HG02588 (cell line): Measurements from ENCODE around the gene GPI.
"Not testable (repeated sequence)": the region's sequence is repeated elsewhere in the genome, so short reads cannot be mapped to it uniquely, and the experiment has no call there.

Experiments
- ATAC-seq: cut with Tn5 transposase; IDR thresholded peaks from one replicate; pipeline ENCODE4 v1.9.1; 2021; ENCODE audit warnings: mild to moderate bottlenecking, moderate library complexity; ENCODE audit not compliant: unreplicated experiment

Gene GPI

DNA sequence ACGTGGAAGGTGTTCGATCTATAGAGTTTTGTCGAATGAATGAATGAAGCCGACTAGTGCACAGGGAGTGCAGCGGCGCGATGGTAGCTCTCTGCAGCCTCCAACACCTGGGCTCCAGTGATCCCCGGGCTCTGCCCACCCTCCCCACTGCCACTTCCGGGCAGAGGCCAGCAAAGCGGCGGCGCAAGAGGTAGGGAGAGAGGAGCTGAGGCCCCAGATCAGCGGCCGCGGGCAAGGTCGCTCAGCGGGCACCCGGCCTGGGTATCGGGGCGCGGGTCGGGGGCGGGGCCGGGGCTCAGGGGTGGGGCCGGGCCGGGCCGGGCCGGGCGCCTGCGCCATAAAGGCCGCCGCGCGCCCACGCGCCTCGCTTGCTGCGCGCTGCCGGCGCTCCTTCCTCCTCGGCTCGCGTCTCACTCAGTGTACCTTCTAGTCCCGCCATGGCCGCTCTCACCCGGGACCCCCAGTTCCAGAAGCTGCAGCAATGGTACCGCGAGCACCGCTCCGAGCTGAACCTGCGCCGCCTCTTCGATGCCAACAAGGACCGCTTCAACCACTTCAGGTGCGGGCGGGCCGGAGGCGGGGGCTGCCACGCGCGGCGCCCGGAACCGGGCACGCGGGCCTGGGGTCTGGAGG, at the start of gene GPI:
GPI (plus strand) TSS at position 367 of the 633 bp plus-strand sequence; CDS start at position 438, 71 bp downstream.
- peak; percentile 67 for ATAC-seq

DNA sequence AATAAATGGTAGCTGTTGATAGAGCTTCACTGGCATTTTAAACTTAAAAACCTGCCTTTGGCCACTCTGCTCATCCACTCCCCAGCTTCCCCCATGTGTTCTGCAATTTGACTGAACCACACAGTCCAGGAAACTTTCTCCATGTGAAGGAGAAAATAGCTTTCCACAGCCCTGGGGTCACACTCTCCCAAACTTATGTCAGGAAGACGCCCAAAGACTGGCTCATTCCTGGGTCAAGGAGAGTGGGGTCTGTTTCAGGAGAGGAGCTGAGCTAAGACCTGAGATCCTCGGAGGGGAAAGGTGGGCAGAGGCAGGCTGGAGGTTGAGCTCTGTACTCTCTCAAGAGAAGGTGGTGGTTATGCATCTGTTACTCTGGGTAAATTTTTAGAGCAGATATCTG, 48.7 kb upstream of the GPI start:
- ATAC-seq = no peak

GRCh38 chr19:34316741-34317301, 48.2 kb upstream of the GPI start:
- no peak for ATAC-seq

DNA sequence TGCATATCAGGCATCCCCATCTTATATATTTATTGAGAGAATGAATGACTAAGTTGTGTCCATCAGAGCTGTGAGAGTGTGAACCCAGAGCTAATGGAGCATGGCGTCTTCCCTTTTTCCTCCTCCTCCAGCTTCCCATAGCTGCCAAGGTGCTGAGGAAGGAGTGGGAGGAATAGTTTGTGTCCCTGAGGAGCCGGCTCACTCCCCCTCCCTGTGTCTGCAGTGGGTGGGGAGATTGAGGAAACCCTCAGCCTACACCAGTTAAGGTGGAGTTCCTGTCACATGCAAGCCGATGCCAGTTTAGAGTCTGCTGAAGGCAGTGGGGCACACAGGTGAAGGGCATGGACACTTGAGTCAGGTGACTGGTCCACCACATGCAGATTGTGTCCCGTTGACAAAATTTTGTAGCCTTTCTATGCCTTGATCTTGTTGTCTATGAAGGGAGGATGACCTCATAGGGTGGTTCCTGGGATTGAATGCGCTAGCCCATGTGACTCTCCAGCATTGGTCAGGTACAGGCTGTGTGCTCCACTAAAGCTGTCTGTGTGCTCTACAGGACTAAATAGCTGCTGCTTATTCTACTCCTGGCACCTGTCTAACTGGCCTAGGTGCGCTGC, 47.6 kb upstream of the GPI start:
- ATAC-seq = no peak

- ATAC-seq = no peak
Measured at GRCh38 chr19:34319230-34319585, 45.8 kb upstream of the GPI start.

GRCh38 chr19:34319785-34320184, 45.2 kb upstream of the GPI start:
- no peak for ATAC-seq

DNA sequence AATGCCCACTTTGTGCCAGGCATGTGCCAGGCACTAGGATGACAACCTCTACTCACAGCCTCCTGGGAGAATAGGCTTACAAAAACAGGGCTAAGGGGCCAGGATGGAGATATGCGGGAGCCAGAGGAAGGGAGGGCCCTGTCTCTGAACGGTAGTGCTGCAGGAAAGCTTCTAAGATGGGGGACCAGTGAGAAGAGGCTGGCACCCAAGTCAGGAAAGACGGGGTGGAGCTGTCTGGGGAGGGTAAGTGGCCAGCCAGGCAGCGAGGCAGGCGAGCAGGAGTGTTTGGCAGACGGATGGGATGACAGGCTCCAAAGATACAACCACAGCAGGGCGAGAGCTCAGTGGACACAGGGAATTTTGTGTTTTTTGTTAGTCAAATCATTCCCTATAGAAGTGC, 44.7 kb upstream of the GPI start:
- no peak for ATAC-seq

DNA sequence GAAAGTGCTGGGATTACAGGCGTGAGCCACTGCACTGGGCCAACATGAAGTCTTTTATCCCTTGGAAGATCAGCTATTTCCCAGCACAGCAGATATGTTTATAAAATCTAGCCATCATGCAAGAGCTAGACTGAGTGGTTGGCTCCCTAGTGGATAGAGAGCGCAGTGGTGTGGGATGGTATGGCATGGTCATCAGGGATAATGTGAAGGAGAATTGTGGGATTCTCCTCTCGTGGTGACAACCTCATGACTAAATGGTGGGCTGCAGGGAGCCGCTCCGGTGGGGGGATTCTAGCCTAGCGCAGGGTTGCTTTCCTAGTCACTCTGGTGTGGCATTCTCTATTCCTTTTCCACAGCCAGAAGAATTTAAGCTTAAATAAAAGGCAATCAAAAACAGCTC, 43.3 kb upstream of the GPI start:
- no peak for ATAC-seq

GRCh38 chr19:34323433-34324204, 41.4 kb upstream of the GPI start:
- ATAC-seq = no peak

GRCh38 chr19:34324320-34324719, 40.7 kb upstream of the GPI start:
- no peak for ATAC-seq

- no peak for ATAC-seq
Measured at GRCh38 chr19:34325181-34325580, 39.8 kb upstream of the GPI start.

- no peak for ATAC-seq
Measured at GRCh38 chr19:34325981-34326787, 38.8 kb upstream of the GPI start.

- ATAC-seq = no peak
Measured at GRCh38 chr19:34327851-34328250, 37.1 kb upstream of the GPI start.

- no peak for ATAC-seq
Measured at GRCh38 chr19:34328982-34329381, 36.0 kb upstream of the GPI start.

GRCh38 chr19:34330116-34330515, 34.9 kb upstream of the GPI start:
- ATAC-seq = no peak

GRCh38 chr19:34330596-34330995, 34.4 kb upstream of the GPI start:
- ATAC-seq = not testable (repeated sequence)

DNA sequence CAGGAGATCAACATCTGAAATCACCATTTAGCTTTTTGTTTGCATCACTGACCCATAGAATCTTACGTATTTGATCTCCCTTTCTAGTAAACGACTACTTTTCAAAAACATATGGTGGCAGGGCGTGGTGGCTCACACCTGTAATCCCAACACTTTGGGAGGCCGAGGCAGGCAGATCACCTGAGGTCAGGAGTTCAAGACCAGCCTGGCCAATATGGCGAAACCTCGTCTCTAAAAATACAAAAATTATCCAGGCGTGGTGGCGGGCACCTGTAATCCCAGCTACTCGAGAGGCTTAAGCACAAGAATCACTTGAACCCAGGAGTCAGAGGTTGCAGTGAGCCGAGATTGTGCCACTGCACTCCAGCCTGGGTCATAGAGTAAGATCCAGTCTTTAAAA, 33.4 kb upstream of the GPI start:
- ATAC-seq = not testable (repeated sequence)

- no peak for ATAC-seq
Measured at GRCh38 chr19:34332027-34332760, 32.8 kb upstream of the GPI start.

- ATAC-seq = no peak
Measured at GRCh38 chr19:34335914-34336313, 29.1 kb upstream of the GPI start.

DNA sequence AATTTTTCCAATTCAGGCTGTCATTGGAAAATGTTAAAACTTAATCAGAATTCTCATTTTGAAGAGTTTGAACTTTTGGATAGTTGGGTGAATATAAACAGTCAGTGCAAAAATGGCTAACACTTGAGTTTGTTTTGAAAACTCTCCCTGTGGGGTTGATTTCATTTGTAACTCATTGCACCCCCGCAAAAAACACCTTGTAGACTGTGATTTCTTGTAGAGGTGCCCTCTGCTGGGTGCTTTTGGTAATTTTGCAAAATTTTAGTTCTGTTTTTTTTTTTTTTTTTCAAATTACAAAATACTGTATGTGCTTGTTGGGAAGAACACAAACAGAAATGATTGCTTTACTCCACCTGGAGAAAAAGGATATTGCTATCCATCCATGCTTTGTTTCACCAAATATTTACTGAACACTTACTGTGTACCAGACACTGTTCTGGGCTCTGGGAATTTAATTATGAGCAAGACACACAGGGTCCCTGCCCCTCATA, 28.2 kb upstream of the GPI start:
- ATAC-seq = no peak
